Keratinocyte (primary cell): ENCODE measurements around the gene LYPD6.

ENCODE experiments used
- EZH2 ChIP-seq: IDR thresholded peaks from one replicate; pipeline ENCODE4 v1.6.1; 2012; ENCODE audit warnings: inconsistent platforms, mild to moderate bottlenecking, low read length, moderate library complexity
- TF ChIP-seq, protein P1 (sequence below), 3 experiments: IDR thresholded peaks in 1 of 3; conservative IDR thresholded peaks in 1 of 3; optimal IDR thresholded peaks in 1 of 3; 2 replicates in 2 of 3; 3 replicates in 1 of 3; pipeline versions ENCODE3 to v1.5.1; 2011; ENCODE audit warnings: low read length in 3 of 3, mild to moderate bottlenecking in 3 of 3, moderate library complexity in 2 of 3, control low read depth in 1 of 3, inconsistent platforms in 1 of 3; ENCODE audit not compliant: insufficient read depth in 2 of 3; ENCODE audit errors: extremely low read depth in 1 of 3

DNA sequence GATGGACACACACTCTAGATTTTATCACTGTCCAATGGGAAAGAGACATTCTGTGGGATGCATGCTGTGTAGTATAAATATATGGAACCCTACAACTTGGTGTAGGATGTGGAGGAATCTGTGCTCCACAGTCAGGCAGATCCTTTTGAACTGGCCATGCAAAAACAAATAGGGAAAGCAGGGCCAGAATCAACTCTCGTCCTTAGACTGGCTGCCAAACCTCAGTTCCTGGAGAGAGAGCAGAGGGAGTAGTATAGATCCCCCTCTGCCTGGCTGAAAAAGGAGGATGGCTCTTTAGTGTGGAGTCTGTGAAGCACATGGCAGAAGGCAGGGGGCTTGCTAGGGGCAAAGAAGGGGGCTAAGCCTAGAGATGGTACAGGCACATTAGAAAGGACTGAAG, 84.7 kb downstream of the LYPD6 start:
- TF ChIP-seq, protein P1, sequence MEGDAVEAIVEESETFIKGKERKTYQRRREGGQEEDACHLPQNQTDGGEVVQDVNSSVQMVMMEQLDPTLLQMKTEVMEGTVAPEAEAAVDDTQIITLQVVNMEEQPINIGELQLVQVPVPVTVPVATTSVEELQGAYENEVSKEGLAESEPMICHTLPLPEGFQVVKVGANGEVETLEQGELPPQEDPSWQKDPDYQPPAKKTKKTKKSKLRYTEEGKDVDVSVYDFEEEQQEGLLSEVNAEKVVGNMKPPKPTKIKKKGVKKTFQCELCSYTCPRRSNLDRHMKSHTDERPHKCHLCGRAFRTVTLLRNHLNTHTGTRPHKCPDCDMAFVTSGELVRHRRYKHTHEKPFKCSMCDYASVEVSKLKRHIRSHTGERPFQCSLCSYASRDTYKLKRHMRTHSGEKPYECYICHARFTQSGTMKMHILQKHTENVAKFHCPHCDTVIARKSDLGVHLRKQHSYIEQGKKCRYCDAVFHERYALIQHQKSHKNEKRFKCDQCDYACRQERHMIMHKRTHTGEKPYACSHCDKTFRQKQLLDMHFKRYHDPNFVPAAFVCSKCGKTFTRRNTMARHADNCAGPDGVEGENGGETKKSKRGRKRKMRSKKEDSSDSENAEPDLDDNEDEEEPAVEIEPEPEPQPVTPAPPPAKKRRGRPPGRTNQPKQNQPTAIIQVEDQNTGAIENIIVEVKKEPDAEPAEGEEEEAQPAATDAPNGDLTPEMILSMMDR (optimal IDR thresholded peaks at IDR 0.05 in 1 of 3, IDR thresholded peaks at IDR 0.05 in 1 of 3, conservative IDR thresholded peaks at IDR 0.05 in 1 of 3; ENCODE audit: extremely low read depth in 1 of 3, insufficient read depth in 2 of 3, low read length in 3 of 3), result no peak
- no peak for TF ChIP-seq EZH2
